Measurements from ENCODE around the gene PPIL6. TPM values are rescaled to one million over a fixed set of nuclear protein-coding genes. Genes with fewer than 3 reads are reported as not detected.
"Not testable (repeated sequence)": the region's sequence is repeated elsewhere in the genome, so short reads cannot be mapped to it uniquely, and the experiment has no call there.

The PPIL6 gene
- polyA plus RNA-seq, 1 donor (not counting 4 experiments of a cell fraction or from before 2014, with no cell fraction given), result 1.4 TPM

DNA sequence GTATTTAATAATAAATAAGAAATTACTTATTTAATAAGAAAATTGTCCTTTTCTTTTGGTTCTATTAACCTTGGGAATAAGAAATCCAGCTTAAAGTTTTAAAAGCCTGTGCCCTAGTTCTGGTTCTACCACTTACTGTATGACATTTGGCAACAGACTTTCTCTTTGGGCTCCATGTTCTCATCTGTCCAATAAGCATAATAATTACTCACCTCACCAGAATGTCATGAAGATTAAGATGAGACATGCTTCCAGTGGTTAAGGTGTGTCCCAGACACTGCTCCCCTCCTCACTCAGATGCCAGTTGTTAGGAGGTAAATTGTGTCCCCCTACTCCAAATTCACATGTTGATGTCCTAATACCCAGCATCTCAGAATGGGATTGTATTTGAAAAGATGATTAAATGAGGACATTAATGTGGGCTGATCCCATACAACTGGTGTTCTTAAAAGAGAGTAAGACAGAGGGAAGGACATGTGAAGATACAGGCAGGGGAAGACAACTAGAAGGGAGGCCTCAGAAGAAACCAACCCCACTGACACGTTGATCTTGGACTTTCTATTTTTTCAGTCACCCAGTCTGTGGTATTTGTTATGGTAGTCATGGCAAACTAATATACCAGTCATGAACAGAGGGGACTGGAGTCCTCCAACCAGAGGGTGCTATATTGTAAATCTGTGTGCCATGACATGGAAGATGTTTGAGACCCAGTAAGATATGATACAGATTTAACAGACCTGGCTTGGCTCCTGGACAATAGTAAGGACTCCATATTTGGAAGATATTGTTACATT, 21.5 kb upstream of the PPIL6 start:
- H4K20me1 ChIP-seq (ENCODE audit: control insufficient read depth, extremely low read depth, insufficient read depth, low read length), result no peaks in the 10 kb centered on the region
- dilution Hi-C loops (cut with MboI; ENCODE audit: extremely low pct_ligation_motif_present, low sequenced_read_pairs), result no loop called here
- H3K4me3 ChIP-seq (ENCODE audit: control insufficient read depth in 2 of 3, extremely low read depth in 1 of 3, insufficient read depth in 2 of 3, low read depth in 1 of 3, low read length in 3 of 3), result no peak overlapping the region
- peak; percentile 81 for FAIRE-seq
- H3K27me3 ChIP-seq (ENCODE audit: control insufficient read depth, extremely low read depth, insufficient read depth, low read length), result no peaks in the 10 kb centered on the region
- H2AFZ ChIP-seq (ENCODE audit: control insufficient read depth, low read length), result no peak overlapping the region
- no peaks in the 10 kb centered on the region for H3K9me1 ChIP-seq (ENCODE audit: control insufficient read depth, extremely low read depth, insufficient read depth, low read length)
- H3K4me2 ChIP-seq (ENCODE audit: control insufficient read depth, extremely low read depth, insufficient read depth, low read depth, low read length), result peak overlapping the region; percentile 4
- no peak overlapping the region for H3K9ac ChIP-seq (ENCODE audit: control insufficient read depth, extremely low read depth, insufficient read depth, low read length)
- H3K79me2 ChIP-seq (ENCODE audit: control insufficient read depth, insufficient read depth, low read length), result no peaks in the 10 kb centered on the region
- H3K36me3 ChIP-seq (ENCODE audit: control insufficient read depth in 2 of 2, extremely low read depth in 1 of 2, insufficient read depth in 2 of 2, low read length in 2 of 2), result peaks cover 4 to 10% of the 10 kb centered on the region in 2 experiments
- no peak for DNase-seq (ENCODE audit: low read depth, low spot score)
- no peak for TF ChIP-seq EZH2 (IDR thresholded peaks at IDR 0.05; ENCODE audit: low read length)
- TF ChIP-seq, protein P1, sequence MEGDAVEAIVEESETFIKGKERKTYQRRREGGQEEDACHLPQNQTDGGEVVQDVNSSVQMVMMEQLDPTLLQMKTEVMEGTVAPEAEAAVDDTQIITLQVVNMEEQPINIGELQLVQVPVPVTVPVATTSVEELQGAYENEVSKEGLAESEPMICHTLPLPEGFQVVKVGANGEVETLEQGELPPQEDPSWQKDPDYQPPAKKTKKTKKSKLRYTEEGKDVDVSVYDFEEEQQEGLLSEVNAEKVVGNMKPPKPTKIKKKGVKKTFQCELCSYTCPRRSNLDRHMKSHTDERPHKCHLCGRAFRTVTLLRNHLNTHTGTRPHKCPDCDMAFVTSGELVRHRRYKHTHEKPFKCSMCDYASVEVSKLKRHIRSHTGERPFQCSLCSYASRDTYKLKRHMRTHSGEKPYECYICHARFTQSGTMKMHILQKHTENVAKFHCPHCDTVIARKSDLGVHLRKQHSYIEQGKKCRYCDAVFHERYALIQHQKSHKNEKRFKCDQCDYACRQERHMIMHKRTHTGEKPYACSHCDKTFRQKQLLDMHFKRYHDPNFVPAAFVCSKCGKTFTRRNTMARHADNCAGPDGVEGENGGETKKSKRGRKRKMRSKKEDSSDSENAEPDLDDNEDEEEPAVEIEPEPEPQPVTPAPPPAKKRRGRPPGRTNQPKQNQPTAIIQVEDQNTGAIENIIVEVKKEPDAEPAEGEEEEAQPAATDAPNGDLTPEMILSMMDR (optimal IDR thresholded peaks at IDR 0.05 in 1 of 3, IDR thresholded peaks at IDR 0.05 in 1 of 3, conservative IDR thresholded peaks at IDR 0.05 in 1 of 3; ENCODE audit: extremely low read depth in 1 of 3, insufficient read depth in 2 of 3, low read length in 3 of 3), result no peak
- H3K27ac ChIP-seq (ENCODE audit: control insufficient read depth, insufficient read depth, low read length), result peak overlapping the region; percentile 54
- peaks cover 16% of the 10 kb centered on the region for H3K4me1 ChIP-seq (ENCODE audit: control insufficient read depth, extremely low read depth, insufficient read depth, low read length)
- no peaks in the 10 kb centered on the region for H3K9me3 ChIP-seq (ENCODE audit: control insufficient read depth, low read depth, low read length)

- H3K36me3 ChIP-seq (ENCODE audit: control insufficient read depth in 2 of 2, extremely low read depth in 1 of 2, insufficient read depth in 2 of 2, low read length in 2 of 2); H3K27me3 ChIP-seq (ENCODE audit: control insufficient read depth, extremely low read depth, insufficient read depth, low read length); H4K20me1 ChIP-seq (ENCODE audit: control insufficient read depth, extremely low read depth, insufficient read depth, low read length); H3K9ac ChIP-seq (ENCODE audit: control insufficient read depth, extremely low read depth, insufficient read depth, low read length); H3K4me3 ChIP-seq (ENCODE audit: control insufficient read depth in 2 of 3, extremely low read depth in 1 of 3, insufficient read depth in 2 of 3, low read depth in 1 of 3, low read length in 3 of 3); H3K79me2 ChIP-seq (ENCODE audit: control insufficient read depth, insufficient read depth, low read length); H3K9me3 ChIP-seq (ENCODE audit: control insufficient read depth, low read depth, low read length); FAIRE-seq; dilution Hi-C loops (cut with MboI; ENCODE audit: extremely low pct_ligation_motif_present, low sequenced_read_pairs); H3K9me1 ChIP-seq (ENCODE audit: control insufficient read depth, extremely low read depth, insufficient read depth, low read length); H2AFZ ChIP-seq (ENCODE audit: control insufficient read depth, low read length); H3K4me2 ChIP-seq (ENCODE audit: control insufficient read depth, extremely low read depth, insufficient read depth, low read depth, low read length); DNase-seq (ENCODE audit: low read depth, low spot score): not testable (repeated sequence)
- H3K4me1 ChIP-seq (ENCODE audit: control insufficient read depth, extremely low read depth, insufficient read depth, low read length), result peaks cover 23% of the 10 kb centered on the region
- H3K27ac ChIP-seq (ENCODE audit: control insufficient read depth, insufficient read depth, low read length), result peak overlapping the region; percentile 32
Observed at GRCh38 chr6:109461205-109461604, 20.8 kb upstream of the PPIL6 start.
